ENCODE results near the gene HERC2.
"Not testable (repeated sequence)": the region's sequence is repeated elsewhere in the genome, so short reads cannot be mapped to it uniquely, and the experiment has no call there.

The HERC2 gene

GRCh38 chr15:28130651-28131050 lies 191.3 kb downstream of the HERC2 start:
- no peak for DNase-seq (ENCODE audit: low read depth in 2 of 2)

DNA sequence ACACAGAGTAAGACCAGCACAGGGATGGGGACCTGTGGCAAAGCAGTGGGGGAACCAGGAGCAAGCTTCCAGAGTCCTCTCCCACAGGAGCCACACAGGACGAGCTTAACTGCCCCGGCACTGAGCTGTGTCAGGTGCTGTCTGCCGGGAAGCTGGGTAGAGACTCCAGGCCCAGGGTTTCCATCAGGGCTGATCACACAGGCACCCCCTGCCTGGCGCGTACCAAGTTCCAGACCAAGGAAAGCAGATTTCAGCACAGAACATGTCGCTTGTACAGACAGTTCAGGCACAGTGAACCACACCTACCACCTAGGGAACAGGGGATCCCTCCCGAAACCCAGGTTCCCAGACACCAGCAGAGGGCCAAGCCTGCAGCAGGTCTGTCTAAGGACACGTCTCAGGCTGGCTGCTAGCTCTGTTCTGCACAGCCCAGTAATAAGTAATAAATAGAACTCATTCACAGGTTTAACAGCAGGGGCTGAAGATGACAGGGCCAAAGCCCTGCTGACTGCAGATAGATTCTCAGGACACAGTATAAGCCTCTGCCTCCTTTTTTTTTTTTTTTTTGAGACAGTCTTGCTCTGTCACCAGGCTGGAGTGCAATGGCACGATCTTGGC lies 192.6 kb downstream of the HERC2 start:
- no peak for DNase-seq (ENCODE audit: low read depth in 2 of 2)

GRCh38 chr15:28128031-28128430 lies 193.9 kb downstream of the HERC2 start:
- DNase-seq (ENCODE audit: low read depth in 2 of 2): no peak

GRCh38 chr15:28127036-28127435 lies 194.9 kb downstream of the HERC2 start:
- no peak for DNase-seq (ENCODE audit: low read depth in 2 of 2)

DNA sequence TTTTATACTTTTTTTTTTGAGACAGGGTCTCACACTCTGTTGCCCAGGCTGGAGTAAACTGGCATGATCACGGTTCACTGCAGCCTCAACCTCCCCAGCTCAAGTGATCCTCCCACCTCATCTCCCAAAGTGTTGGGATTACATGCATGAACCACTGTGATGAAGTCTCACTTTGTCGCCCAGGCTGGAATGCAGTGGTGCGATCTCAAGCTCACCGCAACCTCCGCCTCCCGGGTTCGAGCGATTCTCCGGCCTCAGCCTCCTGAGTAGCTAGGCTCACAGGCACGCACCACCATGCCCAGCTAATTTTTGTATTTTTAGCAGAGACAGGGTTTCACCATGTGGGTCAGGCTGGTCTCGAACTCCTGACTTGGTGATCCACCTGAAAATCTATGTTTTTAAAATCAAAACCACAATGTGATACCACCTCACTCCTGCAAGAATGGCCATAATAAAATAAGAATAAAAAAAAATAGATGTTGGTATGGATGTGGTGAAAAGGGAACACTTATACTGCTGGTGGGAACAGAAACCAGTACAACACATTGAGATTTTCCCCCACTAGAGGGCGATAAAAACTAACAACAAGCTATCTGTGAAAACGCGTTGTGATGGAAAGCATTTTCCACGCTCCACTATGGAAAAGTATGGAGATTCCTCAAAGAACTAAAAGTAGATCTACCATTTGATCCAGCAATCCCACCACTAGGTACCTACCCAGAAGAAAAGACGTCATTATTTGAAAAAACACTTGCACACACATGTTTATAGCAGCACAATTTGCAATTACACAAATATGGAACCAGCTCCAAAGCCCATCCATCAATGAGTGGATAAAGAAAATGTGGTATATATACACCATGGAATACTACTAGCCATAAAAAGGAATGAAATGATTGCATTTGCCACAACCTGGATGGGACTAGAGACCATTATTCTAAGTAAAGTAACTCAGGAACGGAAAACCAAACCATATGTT lies 196.0 kb downstream of the HERC2 start:
- no peak for DNase-seq (ENCODE audit: low read depth in 2 of 2)

GRCh38 chr15:28124841-28125240 lies 197.1 kb downstream of the HERC2 start:
- DNase-seq (ENCODE audit: low read depth in 2 of 2): no peak

- DNase-seq (ENCODE audit: low read depth in 2 of 2): peak; percentile 28 to 39
These were observed 198.5 kb downstream of the HERC2 start for GRCh38 chr15:28123408-28124023.

DNA sequence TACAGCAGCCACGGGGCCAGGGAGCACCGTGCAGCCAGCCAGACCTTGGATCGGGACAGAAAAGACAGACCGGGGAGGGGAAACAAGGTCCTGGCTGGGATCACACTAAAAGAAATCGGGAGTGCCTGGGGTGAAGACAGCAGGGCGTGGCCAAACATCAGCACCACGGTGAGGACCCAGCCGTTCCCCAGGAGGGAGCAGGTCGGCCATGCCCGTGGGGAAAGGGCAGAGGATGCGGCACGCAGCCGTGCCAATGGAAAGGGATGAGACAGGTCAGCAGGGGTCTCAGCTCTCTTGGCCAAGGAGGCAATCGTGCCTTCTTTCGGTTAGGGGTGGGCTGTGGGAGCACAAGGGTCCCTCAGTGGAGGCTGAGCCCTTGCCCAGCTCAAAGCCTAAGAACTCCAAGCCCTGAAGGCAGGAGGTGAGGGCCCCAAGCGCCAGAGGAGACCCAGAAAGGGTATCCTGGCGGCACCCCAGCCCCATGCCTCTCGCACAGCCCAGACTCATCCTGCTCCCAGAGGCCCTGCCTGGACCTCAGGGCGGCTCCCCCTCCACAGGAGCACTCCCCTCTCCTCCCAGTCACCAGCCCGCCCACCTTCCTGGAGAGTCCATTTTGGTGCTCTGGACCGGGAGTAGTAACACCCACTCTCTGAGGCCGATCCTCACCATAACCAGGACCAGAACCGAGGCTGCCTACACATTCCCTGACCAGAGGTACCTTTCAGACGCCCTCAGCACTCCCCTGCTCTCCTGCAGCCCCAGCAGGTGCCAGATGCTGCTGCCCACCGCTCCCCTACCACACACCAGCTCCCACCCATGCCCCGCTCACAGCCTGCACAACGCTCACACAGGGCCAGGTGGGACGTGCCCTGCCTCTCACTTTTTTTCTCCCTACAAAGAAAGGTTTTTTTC lies 199.7 kb downstream of the HERC2 start:
- no peak for DNase-seq (ENCODE audit: low read depth in 2 of 2)

- not testable (repeated sequence) for DNase-seq (ENCODE audit: low read depth in 2 of 2)
These were observed 200.4 kb downstream of the HERC2 start for GRCh38 chr15:28121577-28121976.

DNA sequence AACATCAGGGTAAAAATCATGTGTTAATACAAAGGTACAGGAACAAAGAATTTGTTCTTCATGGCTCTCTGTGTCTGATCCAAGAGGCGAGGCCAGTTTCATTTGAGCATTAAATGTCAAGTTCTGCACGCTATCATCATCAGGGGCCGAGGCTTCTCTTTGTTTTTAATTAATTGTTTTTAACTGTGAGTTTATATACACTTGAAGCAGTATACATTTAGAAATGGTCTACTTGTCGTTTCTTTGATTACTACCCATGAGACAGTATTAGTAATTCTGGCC lies 201.7 kb downstream of the HERC2 start:
- no peak for DNase-seq (ENCODE audit: low read depth in 2 of 2)

GRCh38 chr15:28118531-28118930 lies 203.4 kb downstream of the HERC2 start:
- no peak for DNase-seq (ENCODE audit: low read depth in 2 of 2)

- DNase-seq (ENCODE audit: low read depth in 2 of 2): no peak
These were observed 203.9 kb downstream of the HERC2 start for GRCh38 chr15:28118083-28118482.

- DNase-seq (ENCODE audit: low read depth in 2 of 2): no peak
These were observed 204.5 kb downstream of the HERC2 start for GRCh38 chr15:28117432-28117990.

DNA sequence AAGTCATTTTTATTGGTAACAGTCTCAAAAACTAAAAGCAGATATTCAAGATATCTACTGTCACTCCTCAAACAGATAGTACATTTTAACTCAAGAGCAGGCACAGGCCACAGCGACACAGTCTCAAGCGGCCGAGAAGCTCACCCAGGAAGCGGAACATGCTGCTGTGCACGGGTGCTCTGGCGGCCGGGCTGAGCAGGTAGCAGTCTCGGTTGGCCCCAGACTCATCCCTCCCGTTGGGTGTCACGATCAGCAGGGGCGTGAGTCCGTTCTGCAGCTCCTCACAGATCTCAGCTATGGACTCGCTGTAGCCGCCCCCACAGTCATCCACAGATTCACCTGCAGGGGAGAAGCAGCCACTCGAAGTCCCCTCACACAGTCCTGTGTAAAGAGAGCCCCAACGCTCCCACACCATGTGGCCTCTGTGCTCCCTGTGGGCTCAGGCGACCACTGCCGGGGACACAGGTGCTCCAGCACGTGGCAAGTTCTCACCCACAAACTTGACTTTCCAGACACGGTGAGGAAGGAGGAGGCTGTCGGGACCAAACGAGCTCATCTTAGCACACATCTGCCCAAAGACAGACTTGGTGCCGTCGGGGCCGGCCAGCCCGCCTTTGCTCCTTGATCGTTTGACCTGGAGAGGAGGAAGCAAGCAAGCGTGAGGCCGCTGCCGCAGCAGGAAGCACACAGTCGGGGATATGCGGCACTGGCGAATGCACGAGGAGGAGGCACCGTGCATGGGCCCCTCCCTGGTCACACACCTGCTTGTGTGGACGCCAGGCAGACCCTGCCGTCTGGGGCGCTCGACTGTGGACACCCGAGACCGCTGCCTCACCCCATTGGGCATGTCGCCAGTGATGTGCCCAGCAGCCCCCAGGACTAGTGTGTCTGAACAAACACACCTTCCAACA lies 205.2 kb downstream of the HERC2 start:
- DNase-seq (ENCODE audit: low read depth in 2 of 2): no peak

GRCh38 chr15:28115871-28116270 lies 206.1 kb downstream of the HERC2 start:
- no peak for DNase-seq (ENCODE audit: low read depth in 2 of 2)

DNA sequence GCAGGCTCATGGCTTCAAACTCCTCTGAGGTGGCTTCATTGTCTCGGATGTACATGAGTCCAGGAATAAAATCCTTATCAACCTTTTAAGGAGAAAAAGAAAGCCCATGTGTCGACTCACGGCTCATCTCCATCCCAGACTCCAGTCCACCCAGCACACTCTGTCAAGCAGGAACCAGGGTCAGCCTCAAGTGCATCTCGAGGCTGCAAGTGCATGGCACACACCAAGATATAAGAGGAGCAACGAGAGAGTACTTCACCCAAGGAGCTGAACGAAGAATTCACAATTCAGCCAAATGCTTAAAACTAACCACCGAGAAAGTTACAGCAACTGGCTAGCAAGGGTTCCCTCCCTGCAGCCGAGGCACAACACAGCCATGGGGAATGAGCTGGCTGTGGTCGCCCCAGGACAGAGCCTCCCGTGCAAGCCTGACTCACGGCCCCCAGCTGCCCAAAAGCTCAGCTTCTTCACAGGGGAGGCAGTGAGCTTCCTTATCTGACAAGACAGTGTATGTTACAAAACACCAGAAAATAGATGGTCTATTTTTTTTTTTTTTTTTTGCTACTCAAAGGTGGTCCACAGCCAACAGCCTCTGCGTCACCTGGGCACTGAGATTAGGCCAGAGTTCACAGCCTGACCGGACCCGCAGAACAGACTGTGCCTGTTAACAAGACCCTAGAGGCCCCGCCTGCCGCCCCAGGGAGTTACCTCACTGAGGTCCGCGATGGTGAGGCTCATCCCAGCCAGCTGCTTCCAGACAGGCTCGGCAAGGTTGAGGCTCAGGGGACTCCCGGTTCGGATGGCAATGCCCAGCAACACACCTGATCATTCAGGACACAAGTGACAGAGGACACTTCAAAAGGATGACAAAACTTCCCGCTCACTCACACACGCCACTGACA lies 207.0 kb downstream of the HERC2 start:
- no peak for DNase-seq (ENCODE audit: low read depth in 2 of 2)

DNA sequence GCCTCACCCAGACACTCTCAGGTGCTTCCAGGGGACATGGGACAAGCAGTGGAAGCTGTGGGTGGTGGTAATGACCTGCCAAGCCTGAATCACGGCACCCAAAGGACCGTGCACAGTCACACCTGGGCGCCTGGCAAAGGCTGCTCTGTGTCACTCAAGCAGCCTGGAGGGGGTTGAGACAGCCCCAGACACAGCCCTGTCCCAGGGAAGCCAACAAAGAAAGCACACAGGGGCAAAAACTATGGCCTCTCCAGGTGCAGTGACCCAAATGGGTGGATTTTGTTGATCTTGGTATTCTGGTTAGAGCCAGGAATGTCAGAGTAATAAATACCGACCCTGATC lies 207.9 kb downstream of the HERC2 start:
- DNase-seq (ENCODE audit: low read depth in 2 of 2): no peak

GRCh38 chr15:28113394-28114113 lies 208.4 kb downstream of the HERC2 start:
- DNase-seq (ENCODE audit: low read depth in 2 of 2): no peak

GRCh38 chr15:28112962-28113361 lies 209.0 kb downstream of the HERC2 start:
- no peak for DNase-seq (ENCODE audit: low read depth in 2 of 2)

Data from stimulated activated CD4-positive, alpha-beta T cell treated with anti-CD3 and anti-CD28 coated beads, Interleukin-4, amount 100 ng/mL, for 48 hours (primary cell).